HAP-1 (cell line): ENCODE results near the gene FRMD4A.
"Not testable (repeated sequence)": the region's sequence is repeated elsewhere in the genome, so short reads cannot be mapped to it uniquely, and the experiment has no call there.

ENCODE experiments used
- DNase-seq, 2 experiments: peaks; one replicate each; pipeline ENCODE4 v3.0.0-alpha.2; 2016 to 2020; ENCODE audit warnings: low spot score in 2 of 2
- H3K27me3 ChIP-seq: fragments of 250-450 bp; sonication (Bioruptor Pico); 2 replicates; pipeline ENCODE4 v1.5.1; 2020; ENCODE audit warnings: low read depth, mild to moderate bottlenecking, moderate library complexity
- H3K36me3 ChIP-seq: fragments of 250-450 bp; sonication (Bioruptor Pico); replicated peaks from 2 replicates; pipeline ENCODE4 v1.5.1; 2020; ENCODE audit warnings: mild to moderate bottlenecking
- H3K4me1 ChIP-seq: fragments of 250-450 bp; sonication (Bioruptor Pico); 2 replicates; pipeline ENCODE4 v1.5.1; 2020; ENCODE audit warnings: mild to moderate bottlenecking
- H3K4me3 ChIP-seq: fragments of 250-450 bp; sonication (Bioruptor Pico); 2 replicates; pipeline ENCODE4 v1.5.1; 2020; ENCODE audit warnings: mild to moderate bottlenecking, moderate library complexity
- H3K9me3 ChIP-seq: fragments of 250-450 bp; sonication (Bioruptor Pico); 2 replicates; pipeline ENCODE4 v1.5.1; 2020; ENCODE audit warnings: mild to moderate bottlenecking, moderate library complexity
- in situ Hi-C: fragments of 300-500 bp; cut with MboI; formaldehyde crosslinking; loops from 3 replicates; pipeline ENCODE4 v1.14.3; 2020; ENCODE audit warnings: low sequenced_read_pairs, inconsistent platforms, mixed read lengths

FRMD4A gene

DNA sequence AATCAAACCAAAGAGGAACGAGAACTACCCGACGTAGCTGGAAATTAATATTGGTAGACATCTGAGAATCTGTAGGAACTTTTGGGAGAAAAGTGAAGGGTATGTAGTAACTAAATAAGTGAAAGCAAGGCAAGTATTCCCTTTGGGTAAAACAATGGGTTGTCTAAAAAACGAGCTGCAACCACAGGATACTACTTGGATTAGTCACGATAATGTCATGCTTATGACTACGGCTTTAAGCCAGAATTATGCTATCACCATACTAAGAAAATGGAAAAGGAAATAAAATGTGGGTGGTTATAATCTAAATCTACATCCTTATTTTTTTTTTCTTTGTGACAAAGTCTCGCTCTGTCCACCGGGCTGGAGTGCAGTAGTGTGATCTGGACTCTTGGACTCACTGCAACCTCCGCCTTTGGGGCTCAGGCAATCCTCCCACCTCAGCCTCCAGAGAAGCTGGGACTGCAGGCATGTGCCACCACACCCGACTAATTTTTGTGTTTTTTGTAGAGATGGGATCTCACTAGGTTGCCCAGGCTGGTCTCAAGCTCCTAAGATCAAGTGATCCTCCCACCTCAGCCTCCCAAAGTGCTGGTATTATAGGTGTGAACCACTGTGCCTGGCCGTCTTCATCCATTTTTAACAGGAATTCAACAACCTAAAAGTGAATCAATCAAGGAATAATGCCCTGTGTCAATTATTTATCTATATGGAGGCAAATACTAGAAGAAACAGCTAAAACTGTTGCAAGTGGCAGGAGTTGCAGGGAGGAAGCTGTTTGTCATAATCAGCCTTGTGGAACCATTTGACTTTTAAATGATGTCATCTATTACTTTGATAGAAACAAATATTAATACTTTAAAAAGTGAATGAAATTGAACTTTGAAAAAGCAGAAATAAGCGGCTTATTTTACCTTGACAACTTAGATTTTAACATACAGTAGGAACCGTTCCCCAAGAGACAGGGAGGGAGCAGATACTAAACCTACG is 554.6 kb downstream of the FRMD4A start:
- Histone ChIP-seq H3K27me3 (no peaks in the 10 kb centered on the region), H3K36me3 (no peaks in the 10 kb centered on the region), H3K9me3 (no peaks in the 10 kb centered on the region), H3K4me1 (no peaks in the 10 kb centered on the region), H3K4me3 (no peak overlapping the region)
- in situ Hi-C loops = loop anchor here (10.0 kb wide), 1 partner anchor 121 kb away; no protein-coding TSS in a partner anchor
- DNase-seq = no peak

DNA sequence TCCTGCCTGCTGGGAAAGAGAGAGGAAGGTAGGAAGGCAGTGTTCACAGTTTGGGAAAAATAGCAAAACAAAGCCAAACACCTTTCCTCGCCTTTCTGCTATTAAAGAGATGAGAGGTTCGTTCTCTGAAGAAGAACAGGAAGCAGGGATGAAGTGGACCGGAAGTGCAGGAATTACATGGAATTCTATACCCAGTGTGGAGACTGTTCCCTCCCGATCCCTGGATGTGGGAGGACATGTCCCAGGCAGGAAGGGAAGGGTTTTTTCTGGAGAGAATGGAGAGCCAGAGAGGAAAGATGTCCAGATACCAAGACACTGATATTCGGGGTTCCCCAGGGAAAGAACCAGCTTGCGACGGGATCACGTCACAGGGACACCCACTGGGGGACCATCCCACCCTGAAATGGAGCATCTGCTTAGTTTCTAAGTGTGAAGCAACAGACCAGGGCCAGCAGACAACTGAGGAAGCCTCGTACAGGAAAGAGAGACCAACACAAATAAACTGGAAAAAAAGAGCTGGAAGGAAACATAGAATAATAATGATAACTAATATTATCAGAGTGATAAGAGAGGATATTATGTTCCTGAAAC is 556.3 kb downstream of the FRMD4A start:
- no peaks in the 10 kb centered on the region for H3K27me3 ChIP-seq
- DNase-seq = no peak
- H3K4me3 ChIP-seq = no peak overlapping the region
- in situ Hi-C loops = loop anchor here (10.0 to 25.0 kb wide), 2 partner anchors 120 to 412 kb away; no protein-coding TSS in a partner anchor
- H3K9me3 ChIP-seq = no peaks in the 10 kb centered on the region
- no peaks in the 10 kb centered on the region for H3K4me1 ChIP-seq
- H3K36me3 ChIP-seq = no peaks in the 10 kb centered on the region

DNA sequence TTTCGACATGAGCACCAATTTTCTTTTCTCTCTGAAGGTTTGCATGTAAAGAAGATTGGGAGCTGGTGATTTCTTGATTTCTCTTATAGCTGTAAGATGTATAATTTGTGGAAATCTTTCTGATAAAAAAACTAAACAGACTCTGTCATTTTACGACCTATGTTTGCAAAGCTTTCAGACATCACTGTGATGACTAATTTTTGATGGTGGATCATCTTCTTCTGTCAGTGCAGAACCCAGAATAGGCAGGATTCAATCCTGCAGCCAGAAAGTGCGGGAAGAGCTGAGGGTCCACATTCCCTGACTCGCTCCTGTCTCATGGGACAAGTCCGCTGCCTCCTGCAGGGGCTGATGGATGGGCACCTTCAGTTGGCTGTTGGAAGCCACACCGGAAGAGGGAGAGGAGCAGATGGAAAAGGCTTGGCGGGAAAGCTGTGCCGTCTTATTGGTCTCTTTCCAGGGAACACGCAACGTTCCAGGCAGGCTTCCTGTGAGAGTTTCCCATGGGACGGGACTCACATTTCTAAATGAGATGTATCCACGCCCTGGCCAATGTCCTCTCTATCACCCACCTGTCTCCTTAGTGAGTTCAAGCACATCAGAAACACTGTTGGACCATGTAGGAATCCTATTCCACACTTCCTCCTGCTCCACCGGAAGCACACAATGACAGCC is 557.1 kb downstream of the FRMD4A start:
- no peak for DNase-seq
- in situ Hi-C loops = loop anchor here (10.0 to 25.0 kb wide), 2 partner anchors 119 to 411 kb away; no protein-coding TSS in a partner anchor
- H3K4me1 ChIP-seq = no peaks in the 10 kb centered on the region

DNA sequence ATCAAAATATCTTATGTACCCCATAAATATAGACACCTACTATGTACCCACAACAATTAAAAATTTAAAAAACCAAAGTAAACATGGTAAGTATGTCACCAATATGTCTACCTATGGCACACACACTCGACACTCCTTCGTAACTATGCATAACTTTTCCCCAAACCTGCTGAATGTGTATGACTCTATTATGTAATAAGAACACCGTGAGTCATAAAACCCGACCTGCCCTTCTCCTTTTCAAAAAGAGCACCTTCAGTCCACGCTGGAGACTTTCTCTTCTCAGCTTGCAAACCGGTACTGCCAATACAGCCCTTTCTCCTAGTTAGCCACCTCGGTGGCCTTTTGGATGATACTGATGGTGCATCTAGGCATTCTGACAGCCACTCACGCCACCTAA is 557.7 kb downstream of the FRMD4A start:
- H3K36me3 ChIP-seq = no peaks in the 10 kb centered on the region
- H3K9me3 ChIP-seq = no peaks in the 10 kb centered on the region
- H3K4me3 ChIP-seq = no peak overlapping the region
- DNase-seq = no peak
- H3K27me3 ChIP-seq = no peaks in the 10 kb centered on the region
- in situ Hi-C loops = loop anchor here (10.0 to 25.0 kb wide), 2 partner anchors 118 to 411 kb away; no protein-coding TSS in a partner anchor
- H3K4me1 ChIP-seq = no peaks in the 10 kb centered on the region

More for the DNA sequence above, 557.1 kb downstream of the FRMD4A start:
- H3K27me3 ChIP-seq = no peaks in the 10 kb centered on the region
- H3K36me3 ChIP-seq = no peaks in the 10 kb centered on the region
- no peak overlapping the region for H3K4me3 ChIP-seq
- no peaks in the 10 kb centered on the region for H3K9me3 ChIP-seq

DNA sequence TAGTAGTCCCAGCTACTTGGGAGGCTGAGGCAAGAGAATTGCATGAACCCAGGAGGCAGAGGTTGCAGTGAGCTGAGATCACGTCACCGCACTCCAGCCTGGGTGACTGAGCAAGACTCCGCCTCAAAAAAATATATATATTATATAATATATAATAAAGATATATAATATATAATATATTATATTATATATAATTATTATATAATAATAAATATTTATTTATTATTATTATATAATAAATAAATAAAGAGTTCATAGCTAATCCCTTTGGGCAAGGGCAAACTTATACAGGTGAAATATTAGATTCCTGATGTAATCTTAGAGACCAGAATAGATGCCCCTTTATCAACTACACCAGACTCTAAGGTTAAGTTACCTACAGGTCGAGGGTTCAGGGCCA is 558.7 kb downstream of the FRMD4A start:
- in situ Hi-C loops = loop anchor here (10.0 to 25.0 kb wide), 2 partner anchors 117 to 410 kb away; no protein-coding TSS in a partner anchor
- no peaks in the 10 kb centered on the region for H3K36me3 ChIP-seq
- H3K4me1 ChIP-seq = no peaks in the 10 kb centered on the region
- DNase-seq = no peak
- H3K9me3 ChIP-seq = no peaks in the 10 kb centered on the region
- H3K4me3 ChIP-seq = no peak overlapping the region
- no peaks in the 10 kb centered on the region for H3K27me3 ChIP-seq

DNA sequence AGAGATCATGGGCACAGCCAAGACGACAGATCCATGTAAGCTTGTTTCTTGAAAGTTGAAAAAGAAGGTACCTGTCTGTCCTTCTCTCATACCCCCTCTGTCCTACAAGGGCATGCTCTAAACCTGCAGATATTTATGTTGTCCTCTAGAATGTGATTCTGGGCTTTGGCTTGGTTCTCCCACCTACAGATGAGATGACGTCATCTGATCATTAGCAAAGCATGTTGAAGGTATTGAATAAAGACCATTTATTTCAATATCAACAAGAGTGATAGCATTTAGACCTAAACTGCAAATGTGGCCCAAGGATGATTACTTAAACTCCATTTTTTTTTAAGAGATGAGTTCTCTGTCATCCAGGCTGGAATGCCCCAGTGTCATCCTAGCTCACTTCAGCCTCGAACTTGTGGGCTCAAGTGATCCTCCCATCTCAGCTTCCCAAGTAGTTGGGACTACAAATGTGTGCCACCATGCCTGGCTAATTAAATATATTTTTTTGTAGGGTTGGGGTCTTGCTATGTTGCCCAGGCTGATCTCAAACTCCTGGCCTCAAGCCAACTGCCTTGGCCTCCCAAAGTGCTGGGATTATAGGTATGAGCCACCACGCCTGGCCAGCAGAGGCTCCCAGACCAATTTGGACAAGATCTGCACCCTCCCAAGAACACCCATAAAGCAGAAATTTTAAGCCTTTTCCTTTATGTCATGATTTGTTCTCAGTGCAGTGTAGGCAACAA is 559.8 kb downstream of the FRMD4A start:
- H3K9me3 ChIP-seq = no peaks in the 10 kb centered on the region
- no peaks in the 10 kb centered on the region for H3K4me1 ChIP-seq
- no peak overlapping the region for H3K4me3 ChIP-seq
- in situ Hi-C loops = loop anchor here (10.0 to 25.0 kb wide), 2 partner anchors 116 to 409 kb away; no protein-coding TSS in a partner anchor
- H3K27me3 ChIP-seq = no peaks in the 10 kb centered on the region
- no peak for DNase-seq
- H3K36me3 ChIP-seq = no peaks in the 10 kb centered on the region

DNA sequence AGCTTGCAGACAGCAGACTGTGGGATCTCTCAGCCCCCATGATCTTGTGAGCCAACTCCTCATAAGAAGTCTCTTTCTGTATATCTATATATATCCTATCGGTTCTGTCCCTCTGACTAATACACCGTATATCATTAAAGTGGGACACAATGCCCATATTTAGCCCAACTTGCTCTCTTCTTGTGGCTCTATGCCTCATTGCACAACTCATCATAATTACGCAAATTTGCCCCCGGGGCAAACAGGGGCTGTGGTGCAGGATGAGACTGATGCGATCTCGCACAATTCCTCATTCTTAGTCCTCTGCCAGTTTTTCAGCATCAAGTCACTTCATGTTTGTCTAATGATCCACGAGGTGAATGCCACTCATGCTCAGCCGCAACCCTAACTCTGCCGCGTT is 560.8 kb downstream of the FRMD4A start:
- no peaks in the 10 kb centered on the region for H3K27me3 ChIP-seq
- in situ Hi-C loops = loop anchor here (10.0 to 25.0 kb wide), 2 partner anchors 115 to 408 kb away; no protein-coding TSS in a partner anchor
- no peaks in the 10 kb centered on the region for H3K36me3 ChIP-seq
- H3K4me1 ChIP-seq = no peaks in the 10 kb centered on the region
- H3K4me3 ChIP-seq = no peak overlapping the region
- DNase-seq = no peak
- no peaks in the 10 kb centered on the region for H3K9me3 ChIP-seq

DNA sequence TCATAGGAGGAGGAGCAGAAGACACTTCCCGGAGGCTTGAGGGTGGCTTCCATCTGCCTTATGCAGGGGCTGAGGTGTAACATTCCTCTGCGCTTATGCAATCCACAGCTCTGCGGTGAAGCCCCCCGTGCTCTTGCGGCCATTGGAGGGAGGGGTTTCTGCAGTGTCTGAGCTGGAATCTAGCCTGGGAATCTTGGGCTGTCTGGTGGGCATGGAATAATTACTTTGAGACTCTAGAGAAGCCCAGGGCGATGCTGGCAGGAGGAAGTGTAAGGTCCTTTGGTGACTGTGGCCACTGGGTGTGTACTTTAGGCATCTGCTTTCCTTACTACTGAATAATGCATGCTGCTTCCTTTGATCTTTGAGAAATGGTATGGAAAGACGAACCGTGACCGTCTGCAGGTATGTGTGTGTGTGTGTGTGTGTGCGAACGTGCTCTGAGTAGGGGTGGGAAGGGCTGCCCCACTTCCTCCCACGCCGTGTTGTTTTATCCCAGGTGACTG is 563.0 kb downstream of the FRMD4A start:
- no peaks in the 10 kb centered on the region for H3K27me3 ChIP-seq
- H3K4me3 ChIP-seq = no peak overlapping the region
- DNase-seq = no peak
- no peaks in the 10 kb centered on the region for H3K9me3 ChIP-seq
- H3K4me1 ChIP-seq = no peaks in the 10 kb centered on the region
- in situ Hi-C loops = loop anchor here (25.0 kb wide), 1 partner anchor 405 kb away; no protein-coding TSS in a partner anchor
- H3K36me3 ChIP-seq = no peaks in the 10 kb centered on the region

DNA sequence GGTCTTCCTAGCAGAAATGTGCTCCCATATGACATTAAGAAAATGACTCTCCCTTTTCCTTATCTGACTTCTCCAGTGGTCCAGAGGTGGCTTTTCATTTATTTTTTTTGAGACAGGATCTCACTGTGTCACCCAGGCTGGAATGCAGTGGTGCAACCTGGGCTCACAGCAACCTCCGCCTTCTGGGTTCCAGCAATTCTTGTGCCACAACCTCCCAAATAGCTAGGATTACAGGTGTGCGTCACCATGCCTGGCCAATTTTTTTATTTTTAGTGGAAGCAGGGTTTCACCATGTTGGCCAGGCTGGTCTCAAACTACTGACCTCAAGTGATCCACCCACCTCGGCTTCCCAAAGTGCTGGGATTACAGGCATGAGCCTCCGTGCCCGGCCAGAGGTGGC is 563.6 kb downstream of the FRMD4A start:
- DNase-seq, H3K36me3 ChIP-seq, H3K27me3 ChIP-seq, H3K9me3 ChIP-seq, H3K4me1 ChIP-seq, H3K4me3 ChIP-seq: not testable (repeated sequence)
- in situ Hi-C loops = loop anchor here (25.0 kb wide), 1 partner anchor 405 kb away; no protein-coding TSS in a partner anchor

DNA sequence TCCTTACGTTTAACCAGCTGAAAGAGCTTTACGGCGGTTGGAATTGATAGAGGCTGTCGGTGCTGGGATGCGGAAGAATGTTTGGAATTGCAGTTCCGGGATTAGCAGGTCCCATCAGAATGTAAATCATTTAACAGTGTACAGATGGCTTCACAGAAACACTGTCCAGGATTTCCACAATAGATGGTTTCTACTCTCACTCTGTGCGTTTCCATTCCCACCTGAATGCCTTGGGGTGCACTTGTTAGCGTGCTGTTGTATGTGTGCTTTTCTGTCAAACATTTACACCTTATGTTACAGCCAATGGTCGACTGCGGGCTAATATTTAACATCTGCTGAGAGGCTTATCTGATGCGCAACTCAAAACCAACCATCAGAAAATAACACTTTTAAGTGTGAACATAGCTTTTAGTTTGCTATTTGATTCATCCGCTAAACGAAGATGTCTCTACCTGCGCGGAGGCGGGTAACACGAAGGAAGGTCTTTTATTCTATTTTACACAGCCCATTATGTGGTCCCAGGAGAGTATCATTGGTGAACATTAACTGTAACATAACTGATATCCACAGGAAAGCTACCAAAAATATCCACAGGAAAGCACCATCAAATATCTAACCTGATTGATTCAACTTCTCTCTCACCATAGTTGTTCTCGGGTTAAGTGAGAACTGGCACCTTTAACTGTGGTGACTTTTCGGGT is 564.9 kb downstream of the FRMD4A start:
- Histone ChIP-seq H3K27me3 (no peaks in the 10 kb centered on the region), H3K4me3 (no peak overlapping the region), H3K36me3 (no peaks in the 10 kb centered on the region), H3K4me1 (no peaks in the 10 kb centered on the region), H3K9me3 (no peaks in the 10 kb centered on the region)
- in situ Hi-C loops = loop anchor here (25.0 kb wide), 1 partner anchor 403 kb away; no protein-coding TSS in a partner anchor
- no peak for DNase-seq

DNA sequence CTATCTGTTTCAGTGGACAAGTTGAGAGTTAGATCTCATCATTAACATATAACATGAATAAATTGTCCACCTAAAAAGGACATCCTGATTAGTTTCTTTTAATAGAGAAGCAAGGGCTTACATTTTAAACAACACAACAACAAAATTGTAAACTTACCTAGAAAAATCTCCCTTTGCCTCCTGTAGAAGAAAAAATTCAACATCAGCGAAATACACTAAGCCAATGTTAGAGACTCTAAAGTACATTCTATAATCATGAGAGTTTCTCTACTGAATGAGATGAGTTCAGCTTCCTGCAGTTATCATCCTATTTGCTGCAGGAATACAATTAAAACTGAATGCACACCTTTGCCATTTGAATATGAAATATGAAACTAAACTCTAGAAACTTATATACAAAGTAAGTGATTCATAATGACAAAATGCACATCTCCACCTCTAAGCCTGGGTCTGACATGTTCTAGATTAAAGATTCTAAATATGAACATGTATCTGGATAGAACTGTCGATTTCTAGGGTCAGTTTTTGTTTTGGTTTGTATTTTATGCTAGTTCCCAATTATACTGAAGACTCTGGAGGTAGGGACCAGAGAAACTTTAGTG is 569.1 kb downstream of the FRMD4A start:
- H3K36me3 ChIP-seq = no peaks in the 10 kb centered on the region
- H3K9me3 ChIP-seq = no peaks in the 10 kb centered on the region
- in situ Hi-C loops = loop anchor here (25.0 kb wide), 1 partner anchor 399 kb away; no protein-coding TSS in a partner anchor
- H3K4me1 ChIP-seq = no peaks in the 10 kb centered on the region
- DNase-seq = no peak
- no peaks in the 10 kb centered on the region for H3K27me3 ChIP-seq
- H3K4me3 ChIP-seq = no peak overlapping the region

DNA sequence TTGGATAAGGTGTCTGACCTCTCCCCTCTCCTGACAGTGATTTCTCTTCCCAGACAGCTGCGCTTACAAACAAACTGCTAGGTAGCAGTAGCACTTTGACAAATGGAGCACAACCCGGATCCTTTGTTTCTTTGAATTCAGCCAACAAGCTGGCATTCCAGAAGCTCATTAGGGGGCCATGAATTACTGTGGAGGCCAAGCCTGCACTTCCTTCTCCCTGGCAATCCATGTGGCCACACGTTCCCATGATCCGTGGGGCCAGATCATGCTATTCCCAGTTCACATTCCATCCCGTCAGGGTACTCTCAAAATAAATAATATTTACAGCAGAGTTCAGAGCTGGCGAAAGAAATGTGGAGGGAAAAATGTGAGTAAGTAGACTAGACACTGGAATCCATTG is 571.6 kb downstream of the FRMD4A start:
- Histone ChIP-seq H3K9me3 (no peaks in the 10 kb centered on the region), H3K27me3 (no peaks in the 10 kb centered on the region), H3K36me3 (no peaks in the 10 kb centered on the region), H3K4me1 (no peaks in the 10 kb centered on the region), H3K4me3 (no peak overlapping the region)
- in situ Hi-C loops = loop anchor here (25.0 kb wide), 1 partner anchor 397 kb away; no protein-coding TSS in a partner anchor
- no peak for DNase-seq
